ENCODE measurements around the gene TMEM30B.

Gene TMEM30B, protein sequence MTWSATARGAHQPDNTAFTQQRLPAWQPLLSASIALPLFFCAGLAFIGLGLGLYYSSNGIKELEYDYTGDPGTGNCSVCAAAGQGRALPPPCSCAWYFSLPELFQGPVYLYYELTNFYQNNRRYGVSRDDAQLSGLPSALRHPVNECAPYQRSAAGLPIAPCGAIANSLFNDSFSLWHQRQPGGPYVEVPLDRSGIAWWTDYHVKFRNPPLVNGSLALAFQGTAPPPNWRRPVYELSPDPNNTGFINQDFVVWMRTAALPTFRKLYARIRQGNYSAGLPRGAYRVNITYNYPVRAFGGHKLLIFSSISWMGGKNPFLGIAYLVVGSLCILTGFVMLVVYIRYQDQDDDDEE

DNA sequence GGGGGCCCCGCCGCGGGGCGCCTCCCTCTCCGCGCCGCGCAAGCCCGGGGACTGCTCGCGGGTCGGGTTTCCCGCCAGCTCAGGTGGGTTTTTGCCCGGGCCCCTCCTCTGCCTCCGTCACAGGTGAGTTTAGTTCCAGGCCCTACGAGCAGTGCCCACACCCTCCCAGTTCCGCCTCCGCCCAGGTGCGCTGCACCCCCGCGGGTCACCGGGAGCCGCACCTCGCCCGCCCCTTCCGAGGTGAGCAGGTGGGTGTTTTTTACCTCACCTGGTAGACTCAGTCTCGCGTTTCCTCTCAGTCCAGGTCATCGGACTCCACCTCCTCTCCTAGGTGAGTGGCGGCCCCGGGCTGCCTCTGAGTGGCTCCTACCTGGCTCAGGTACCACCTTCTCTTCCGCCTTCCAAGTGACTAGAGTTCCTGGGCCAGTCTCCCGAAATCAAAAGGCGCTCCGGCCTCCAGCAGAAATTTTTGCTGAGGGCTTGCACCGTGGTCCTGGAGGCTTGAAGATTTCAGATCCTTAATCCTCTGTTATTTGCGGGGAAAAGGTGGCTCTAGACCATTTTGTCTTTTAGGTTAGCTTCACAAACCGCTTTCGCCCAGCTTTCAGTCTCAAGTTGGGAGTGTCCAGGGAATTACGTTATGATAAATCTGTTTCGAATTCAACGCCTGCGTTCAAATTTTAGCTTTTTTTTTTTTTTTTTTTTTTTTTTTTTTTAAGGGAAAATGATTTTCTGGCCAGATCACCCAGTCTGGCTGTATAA, at the start of gene TMEM30B:
TSS of gene TMEM30B (minus strand) at position 153 of the 762 bp plus-strand sequence. CDS start 191 bp downstream, outside the sequence.
- peak within 1 kb of the TSS; percentile 96 for H3K27ac ChIP-seq (ENCODE audit: low read depth, low read length)
- H3K9ac ChIP-seq (ENCODE audit: low read depth in 1 of 2, low read length in 2 of 2) = peak within 1 kb of the TSS; percentile 85 to 93
- H3K27me3 ChIP-seq (ENCODE audit: control insufficient read depth in 1 of 2, insufficient read depth in 2 of 2, low read length in 2 of 2) = no peaks in the 10 kb centered on the region
- H3K4me3 ChIP-seq (ENCODE audit: low read depth in 1 of 2, low read length in 2 of 2) = peak within 1 kb of the TSS; percentile 76 to 87
- H3K36me3 ChIP-seq (ENCODE audit: control insufficient read depth in 1 of 2, insufficient read depth in 2 of 2, low read length in 2 of 2) = no peaks in the 10 kb centered on the region
- no peaks in the 10 kb centered on the region for H3K9me3 ChIP-seq (ENCODE audit: control insufficient read depth in 1 of 2, low read length in 2 of 2)
- H3K4me1 ChIP-seq (ENCODE audit: control insufficient read depth in 1 of 2, insufficient read depth in 2 of 2, low read length in 2 of 2) = peaks cover 19 to 23% of the 10 kb centered on the region in 2 donors

DNA sequence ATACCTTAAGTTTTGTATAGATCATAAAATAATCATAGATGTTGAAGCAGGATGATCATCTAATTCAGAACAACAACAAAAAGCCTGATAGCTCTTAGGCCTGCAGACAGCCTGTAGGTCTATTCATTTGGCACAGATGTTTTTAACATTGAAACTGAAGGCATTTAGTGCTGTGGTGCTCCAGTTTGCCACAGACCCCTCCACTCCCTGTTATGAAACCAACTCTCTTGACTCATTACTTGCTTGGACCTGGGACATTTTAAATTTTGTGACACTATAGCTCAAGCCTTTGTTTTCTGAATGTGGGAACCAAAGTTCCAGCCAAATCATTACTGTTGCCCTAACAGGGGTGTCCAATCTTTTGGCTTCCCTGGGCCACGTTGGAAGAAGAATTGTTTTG, 49.4 kb upstream of the TMEM30B start:
- H3K4me1 ChIP-seq (ENCODE audit: control insufficient read depth in 1 of 2, insufficient read depth in 2 of 2, low read length in 2 of 2) = no peaks in the 10 kb centered on the region
- no peak overlapping the region for H3K4me3 ChIP-seq (ENCODE audit: low read depth in 1 of 2, low read length in 2 of 2)
- H3K27ac ChIP-seq (ENCODE audit: low read depth, low read length) = no peak overlapping the region
- peaks cover 0 to 6% of the 10 kb centered on the region in 2 donors for H3K9me3 ChIP-seq (ENCODE audit: control insufficient read depth in 1 of 2, low read length in 2 of 2)
- no peaks in the 10 kb centered on the region for H3K36me3 ChIP-seq (ENCODE audit: control insufficient read depth in 1 of 2, insufficient read depth in 2 of 2, low read length in 2 of 2)
- no peak overlapping the region for H3K9ac ChIP-seq (ENCODE audit: low read depth in 1 of 2, low read length in 2 of 2)
- H3K27me3 ChIP-seq (ENCODE audit: control insufficient read depth in 1 of 2, insufficient read depth in 2 of 2, low read length in 2 of 2) = no peaks in the 10 kb centered on the region

DNA sequence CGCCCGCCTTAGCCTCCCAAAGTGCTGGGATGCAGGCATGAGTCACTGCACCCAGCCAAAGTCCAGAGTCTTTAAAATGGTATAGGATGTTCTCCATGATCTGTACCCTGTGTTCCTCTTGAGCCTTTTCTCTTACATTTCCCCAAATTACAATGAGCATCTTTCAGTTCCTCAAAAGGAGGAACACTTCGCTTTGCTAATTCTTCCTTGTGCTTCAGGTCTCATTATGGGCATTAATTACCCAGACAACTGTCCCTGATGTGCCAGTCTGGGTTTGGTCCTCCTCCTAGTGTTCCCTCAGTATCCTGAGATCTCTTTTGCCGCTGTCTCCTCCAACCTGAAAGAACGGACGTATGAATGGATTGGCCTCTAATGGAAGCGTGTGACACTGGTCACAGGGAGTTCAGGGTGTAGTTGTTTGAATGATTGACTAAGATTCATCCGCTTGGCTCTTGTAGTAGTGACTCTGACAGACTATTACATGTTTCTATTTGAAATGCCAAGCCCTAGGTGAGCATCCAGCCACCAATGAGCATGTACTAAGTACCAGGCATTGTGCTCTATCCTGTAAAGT, 48.4 kb upstream of the TMEM30B start:
- Histone ChIP-seq H3K4me1 (ENCODE audit: control insufficient read depth in 1 of 2, insufficient read depth in 2 of 2, low read length in 2 of 2) (no peaks in the 10 kb centered on the region), H3K4me3 (ENCODE audit: low read depth in 1 of 2, low read length in 2 of 2) (no peak overlapping the region), H3K27me3 (ENCODE audit: control insufficient read depth in 1 of 2, insufficient read depth in 2 of 2, low read length in 2 of 2) (no peaks in the 10 kb centered on the region)

DNA sequence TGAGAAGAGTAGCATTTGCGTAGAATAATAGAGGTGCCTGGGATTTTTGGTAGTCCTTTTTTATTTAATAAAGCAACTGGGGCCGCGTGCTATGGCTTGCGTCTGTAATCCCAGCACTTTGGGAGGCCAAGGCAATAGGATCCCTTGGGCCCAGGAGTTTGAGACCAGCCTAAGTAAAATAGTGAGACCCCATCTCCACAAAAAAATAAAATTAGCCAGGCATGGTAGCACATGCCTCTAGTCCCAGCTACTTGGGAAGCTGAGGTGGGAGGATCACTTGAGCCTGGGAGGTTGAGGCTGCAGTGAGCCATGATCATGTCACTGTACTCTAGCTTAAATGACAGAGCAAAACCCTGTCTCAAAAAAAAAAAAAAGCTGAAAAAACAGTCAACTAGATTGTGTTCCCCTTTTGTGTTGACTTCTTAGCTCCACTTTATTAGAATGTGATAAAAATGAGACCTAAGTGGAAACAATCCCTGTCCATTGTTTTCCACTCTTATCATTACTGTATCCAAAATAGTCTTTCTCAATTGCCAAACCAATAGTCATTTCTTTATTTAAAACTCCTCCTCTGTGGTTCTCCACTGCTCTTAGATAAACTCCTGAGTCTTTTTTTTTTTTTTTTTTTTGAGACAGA, 47.6 kb upstream of the TMEM30B start:
- Histone ChIP-seq H3K36me3 (ENCODE audit: control insufficient read depth in 1 of 2, insufficient read depth in 2 of 2, low read length in 2 of 2) (no peaks in the 10 kb centered on the region), H3K4me3 (ENCODE audit: low read depth in 1 of 2, low read length in 2 of 2) (no peak overlapping the region), H3K4me1 (ENCODE audit: control insufficient read depth in 1 of 2, insufficient read depth in 2 of 2, low read length in 2 of 2) (no peaks in the 10 kb centered on the region), H3K9me3 (ENCODE audit: control insufficient read depth in 1 of 2, low read length in 2 of 2) (peaks cover 0 to 6% of the 10 kb centered on the region in 2 donors), H3K9ac (ENCODE audit: low read depth in 1 of 2, low read length in 2 of 2) (no peak overlapping the region), H3K27me3 (ENCODE audit: control insufficient read depth in 1 of 2, insufficient read depth in 2 of 2, low read length in 2 of 2) (no peaks in the 10 kb centered on the region), H3K27ac (ENCODE audit: low read depth, low read length) (no peak overlapping the region)

More for the DNA sequence above, 48.4 kb upstream of the TMEM30B start:
- no peak overlapping the region for H3K9ac ChIP-seq (ENCODE audit: low read depth in 1 of 2, low read length in 2 of 2)
- no peak overlapping the region for H3K27ac ChIP-seq (ENCODE audit: low read depth, low read length)
- peaks cover 0 to 6% of the 10 kb centered on the region in 2 donors for H3K9me3 ChIP-seq (ENCODE audit: control insufficient read depth in 1 of 2, low read length in 2 of 2)
- no peaks in the 10 kb centered on the region for H3K36me3 ChIP-seq (ENCODE audit: control insufficient read depth in 1 of 2, insufficient read depth in 2 of 2, low read length in 2 of 2)

DNA sequence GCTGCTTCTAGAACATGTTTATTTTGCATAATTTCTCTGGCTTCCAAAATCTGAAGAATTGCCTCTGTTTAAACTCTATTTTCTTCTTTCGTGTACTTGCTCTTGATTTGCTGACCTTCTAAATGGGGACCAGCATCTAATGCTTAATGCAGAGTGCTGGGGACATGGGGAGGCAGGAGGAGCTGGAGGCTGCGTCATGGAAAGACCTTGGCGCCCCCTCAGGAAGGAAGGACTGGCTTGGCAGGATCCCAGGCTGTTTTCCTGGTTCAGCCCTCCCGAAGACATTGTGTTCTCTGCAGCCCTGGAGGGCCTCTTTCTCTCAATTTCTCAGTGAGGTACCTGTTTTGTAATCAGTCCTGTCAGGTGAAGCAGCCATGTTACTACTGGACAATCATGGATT, 45.7 kb upstream of the TMEM30B start:
- Histone ChIP-seq H3K4me3 (ENCODE audit: low read depth in 1 of 2, low read length in 2 of 2) (no peak overlapping the region), H3K36me3 (ENCODE audit: control insufficient read depth in 1 of 2, insufficient read depth in 2 of 2, low read length in 2 of 2) (no peaks in the 10 kb centered on the region), H3K27me3 (ENCODE audit: control insufficient read depth in 1 of 2, insufficient read depth in 2 of 2, low read length in 2 of 2) (no peaks in the 10 kb centered on the region), H3K9me3 (ENCODE audit: control insufficient read depth in 1 of 2, low read length in 2 of 2) (peaks cover 0 to 6% of the 10 kb centered on the region in 2 donors), H3K4me1 (ENCODE audit: control insufficient read depth in 1 of 2, insufficient read depth in 2 of 2, low read length in 2 of 2) (no peaks in the 10 kb centered on the region), H3K27ac (ENCODE audit: low read depth, low read length) (no peak overlapping the region), H3K9ac (ENCODE audit: low read depth in 1 of 2, low read length in 2 of 2) (no peak overlapping the region)

DNA sequence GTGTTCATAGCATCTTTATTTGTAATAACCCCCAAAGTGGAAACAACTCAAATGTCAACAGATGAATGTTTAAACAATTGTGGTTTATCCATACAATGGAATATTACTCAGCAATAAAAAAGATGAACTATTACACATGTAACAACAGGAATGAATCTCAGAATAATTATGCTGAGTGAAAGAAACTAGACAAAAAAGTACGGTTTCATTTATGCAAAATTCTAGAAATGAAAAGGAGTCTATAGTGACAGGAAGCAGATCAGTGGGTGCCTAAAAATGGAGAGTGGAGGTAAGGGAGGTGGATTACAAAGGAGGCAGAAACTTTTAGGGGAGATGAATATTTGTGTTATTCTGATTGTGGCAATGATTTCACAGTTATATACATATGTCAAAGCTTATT, 45.0 kb upstream of the TMEM30B start:
- H3K27ac ChIP-seq (ENCODE audit: low read depth, low read length) = no peak overlapping the region
- no peaks in the 10 kb centered on the region for H3K36me3 ChIP-seq (ENCODE audit: control insufficient read depth in 1 of 2, insufficient read depth in 2 of 2, low read length in 2 of 2)
- no peaks in the 10 kb centered on the region for H3K4me1 ChIP-seq (ENCODE audit: control insufficient read depth in 1 of 2, insufficient read depth in 2 of 2, low read length in 2 of 2)
- peaks cover 0 to 6% of the 10 kb centered on the region in 2 donors for H3K9me3 ChIP-seq (ENCODE audit: control insufficient read depth in 1 of 2, low read length in 2 of 2)
- no peak overlapping the region for H3K9ac ChIP-seq (ENCODE audit: low read depth in 1 of 2, low read length in 2 of 2)
- no peak overlapping the region for H3K4me3 ChIP-seq (ENCODE audit: low read depth in 1 of 2, low read length in 2 of 2)
- no peaks in the 10 kb centered on the region for H3K27me3 ChIP-seq (ENCODE audit: control insufficient read depth in 1 of 2, insufficient read depth in 2 of 2, low read length in 2 of 2)

DNA sequence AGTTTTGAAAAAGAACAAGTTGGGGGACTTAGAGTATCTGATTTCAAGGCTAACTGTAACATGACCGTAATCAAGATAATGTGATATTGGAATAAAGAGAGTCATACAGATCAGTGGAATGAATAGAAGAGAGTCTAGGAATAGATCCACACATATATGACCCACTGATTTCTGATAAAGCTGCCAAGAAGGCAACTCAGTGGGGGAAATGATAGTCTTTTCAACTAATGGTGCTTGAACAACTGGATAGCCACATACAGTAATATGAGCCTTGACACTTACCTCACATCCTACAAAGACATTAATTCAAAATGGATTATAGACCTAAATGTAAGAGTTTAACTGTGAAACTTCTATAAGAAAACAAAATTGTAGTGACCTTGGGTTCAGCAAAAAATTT, 44.0 kb upstream of the TMEM30B start:
- no peaks in the 10 kb centered on the region for H3K4me1 ChIP-seq (ENCODE audit: control insufficient read depth in 1 of 2, insufficient read depth in 2 of 2, low read length in 2 of 2)
- H3K9ac ChIP-seq (ENCODE audit: low read depth in 1 of 2, low read length in 2 of 2) = no peak overlapping the region
- H3K27ac ChIP-seq (ENCODE audit: low read depth, low read length) = no peak overlapping the region
- no peak overlapping the region for H3K4me3 ChIP-seq (ENCODE audit: low read depth in 1 of 2, low read length in 2 of 2)
- H3K9me3 ChIP-seq (ENCODE audit: control insufficient read depth in 1 of 2, low read length in 2 of 2) = peaks cover 0 to 6% of the 10 kb centered on the region in 2 donors
- H3K36me3 ChIP-seq (ENCODE audit: control insufficient read depth in 1 of 2, insufficient read depth in 2 of 2, low read length in 2 of 2) = no peaks in the 10 kb centered on the region
- H3K27me3 ChIP-seq (ENCODE audit: control insufficient read depth in 1 of 2, insufficient read depth in 2 of 2, low read length in 2 of 2) = no peaks in the 10 kb centered on the region

DNA sequence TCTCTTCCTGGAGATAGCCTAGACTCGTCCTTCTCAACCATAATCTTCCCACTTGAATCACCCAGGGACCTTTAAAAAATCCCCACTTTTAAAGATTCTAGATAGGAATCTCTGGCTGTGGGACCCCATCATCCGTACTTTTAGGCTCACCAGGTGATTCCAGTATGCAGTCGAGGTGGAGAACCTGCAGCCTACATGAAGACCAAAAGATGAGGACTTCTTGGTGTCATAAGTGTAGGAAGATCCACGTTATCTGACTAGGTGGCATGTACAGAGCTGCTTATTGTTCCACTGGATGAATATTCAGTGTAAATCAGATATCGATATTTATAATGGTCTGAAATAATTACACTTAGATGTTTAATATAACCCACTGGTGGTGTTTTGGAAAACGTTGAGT, 42.8 kb upstream of the TMEM30B start:
- no peak overlapping the region for H3K27ac ChIP-seq (ENCODE audit: low read depth, low read length)
- H3K9ac ChIP-seq (ENCODE audit: low read depth in 1 of 2, low read length in 2 of 2) = peak overlapping the region in 1 of 2 donors; percentile 49
- H3K4me1 ChIP-seq (ENCODE audit: control insufficient read depth in 1 of 2, insufficient read depth in 2 of 2, low read length in 2 of 2) = no peaks in the 10 kb centered on the region
- no peaks in the 10 kb centered on the region for H3K36me3 ChIP-seq (ENCODE audit: control insufficient read depth in 1 of 2, insufficient read depth in 2 of 2, low read length in 2 of 2)
- no peaks in the 10 kb centered on the region for H3K27me3 ChIP-seq (ENCODE audit: control insufficient read depth in 1 of 2, insufficient read depth in 2 of 2, low read length in 2 of 2)
- peak overlapping the region; percentile 71 to 91 for H3K4me3 ChIP-seq (ENCODE audit: low read depth in 1 of 2, low read length in 2 of 2)
- peaks cover 0 to 6% of the 10 kb centered on the region in 2 donors for H3K9me3 ChIP-seq (ENCODE audit: control insufficient read depth in 1 of 2, low read length in 2 of 2)

DNA sequence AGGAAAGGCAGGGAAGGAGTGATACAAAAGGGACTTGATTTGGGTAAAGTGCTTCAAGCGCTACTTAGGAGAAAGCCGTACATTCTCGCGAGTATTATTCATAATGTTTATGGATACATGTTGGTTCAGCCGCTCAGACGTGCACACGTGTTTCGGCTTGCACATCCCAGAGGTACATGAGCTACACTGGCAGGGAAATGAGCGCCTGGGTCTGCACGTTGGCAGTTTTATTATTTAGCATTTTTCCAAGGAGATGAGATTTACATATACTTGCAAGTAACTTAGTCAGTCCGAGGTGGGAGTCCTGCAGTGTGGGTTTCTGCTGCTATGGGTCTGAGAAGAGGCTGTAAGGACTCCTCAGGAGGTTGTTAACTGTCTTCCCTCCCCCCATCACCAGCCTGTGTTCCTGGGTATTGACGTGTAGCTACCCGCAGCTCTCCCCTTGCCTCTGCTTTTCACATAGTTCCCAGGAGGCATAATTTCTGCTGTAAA, 41.7 kb upstream of the TMEM30B start:
- Histone ChIP-seq H3K9ac (ENCODE audit: low read depth in 1 of 2, low read length in 2 of 2) (peak overlapping the region; percentile 69 to 73), H3K27ac (ENCODE audit: low read depth, low read length) (no peak overlapping the region), H3K36me3 (ENCODE audit: control insufficient read depth in 1 of 2, insufficient read depth in 2 of 2, low read length in 2 of 2) (no peaks in the 10 kb centered on the region), H3K9me3 (ENCODE audit: control insufficient read depth in 1 of 2, low read length in 2 of 2) (peaks cover 0 to 6% of the 10 kb centered on the region in 2 donors), H3K4me1 (ENCODE audit: control insufficient read depth in 1 of 2, insufficient read depth in 2 of 2, low read length in 2 of 2) (no peaks in the 10 kb centered on the region), H3K27me3 (ENCODE audit: control insufficient read depth in 1 of 2, insufficient read depth in 2 of 2, low read length in 2 of 2) (no peaks in the 10 kb centered on the region), H3K4me3 (ENCODE audit: low read depth in 1 of 2, low read length in 2 of 2) (peak overlapping the region; percentile 71 to 91)

Data from duodenal mucosa (tissue), 2 donors.